GM19438 (cell line): ENCODE measurements around the gene CTNNA2.

Source experiments
- ATAC-seq: cut with Tn5 transposase; IDR thresholded peaks from one replicate; pipeline ENCODE4 v1.9.1; 2021; ENCODE audit warnings: low read depth; ENCODE audit not compliant: unreplicated experiment

Gene CTNNA2

DNA sequence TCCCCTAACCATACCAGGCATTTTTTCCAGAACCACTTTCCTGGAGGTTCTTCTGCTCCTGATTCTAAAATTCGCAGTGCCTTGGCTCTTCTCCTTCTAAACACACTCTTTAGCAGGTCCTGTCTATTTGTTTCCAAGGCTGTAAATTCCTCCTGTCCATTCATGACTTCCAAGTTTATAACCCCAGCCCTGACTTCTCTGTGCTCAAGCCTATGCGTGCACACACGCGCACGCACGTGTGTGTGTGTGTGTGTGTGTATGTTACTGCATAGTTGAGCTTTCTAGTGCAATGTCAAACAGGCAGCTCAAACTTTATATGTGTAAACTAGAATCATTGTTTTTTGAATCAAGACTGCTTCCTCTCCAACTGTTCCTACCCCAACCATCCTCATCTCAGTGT, 454.0 kb downstream of the CTNNA2 start:
- no peak for ATAC-seq

DNA sequence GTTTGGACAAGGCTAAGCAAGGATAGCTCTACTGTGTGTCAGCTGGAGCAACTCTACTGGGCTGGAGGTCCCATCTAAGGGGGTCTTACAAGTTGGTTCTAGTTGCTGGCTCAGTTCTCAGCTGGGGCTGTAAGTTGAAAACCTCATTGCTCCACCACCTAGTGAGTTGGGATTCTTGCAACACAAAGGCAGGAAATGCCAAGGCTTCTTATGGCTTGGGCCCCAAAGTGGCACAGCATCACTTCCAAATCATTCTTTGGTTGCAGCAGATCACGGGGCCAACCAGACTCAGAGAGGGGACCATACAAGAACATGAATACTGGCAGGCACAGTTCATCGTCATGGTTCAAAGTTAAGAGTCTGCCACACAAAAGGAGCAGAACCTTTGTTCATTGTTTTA, 459.0 kb downstream of the CTNNA2 start:
- ATAC-seq: no peak

DNA sequence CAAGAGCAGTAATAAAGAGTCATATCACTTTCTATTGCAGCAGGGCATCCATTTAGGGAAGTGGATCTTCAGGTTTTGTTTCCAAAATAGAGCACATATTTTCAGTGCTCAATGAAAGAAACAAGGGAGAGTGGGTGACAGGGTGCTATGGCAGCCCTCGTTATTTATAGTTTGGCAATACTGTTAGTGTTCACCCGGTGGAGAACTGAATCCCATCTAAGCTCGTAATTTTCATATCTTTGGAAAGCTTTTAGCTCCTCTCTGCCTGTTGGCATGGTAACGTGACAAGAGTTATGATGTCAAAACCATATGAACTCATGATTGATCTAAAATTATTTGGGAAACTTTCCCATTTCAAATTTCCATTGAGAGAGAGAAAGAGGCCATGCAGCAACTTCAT, 459.8 kb downstream of the CTNNA2 start:
- no peak for ATAC-seq

DNA sequence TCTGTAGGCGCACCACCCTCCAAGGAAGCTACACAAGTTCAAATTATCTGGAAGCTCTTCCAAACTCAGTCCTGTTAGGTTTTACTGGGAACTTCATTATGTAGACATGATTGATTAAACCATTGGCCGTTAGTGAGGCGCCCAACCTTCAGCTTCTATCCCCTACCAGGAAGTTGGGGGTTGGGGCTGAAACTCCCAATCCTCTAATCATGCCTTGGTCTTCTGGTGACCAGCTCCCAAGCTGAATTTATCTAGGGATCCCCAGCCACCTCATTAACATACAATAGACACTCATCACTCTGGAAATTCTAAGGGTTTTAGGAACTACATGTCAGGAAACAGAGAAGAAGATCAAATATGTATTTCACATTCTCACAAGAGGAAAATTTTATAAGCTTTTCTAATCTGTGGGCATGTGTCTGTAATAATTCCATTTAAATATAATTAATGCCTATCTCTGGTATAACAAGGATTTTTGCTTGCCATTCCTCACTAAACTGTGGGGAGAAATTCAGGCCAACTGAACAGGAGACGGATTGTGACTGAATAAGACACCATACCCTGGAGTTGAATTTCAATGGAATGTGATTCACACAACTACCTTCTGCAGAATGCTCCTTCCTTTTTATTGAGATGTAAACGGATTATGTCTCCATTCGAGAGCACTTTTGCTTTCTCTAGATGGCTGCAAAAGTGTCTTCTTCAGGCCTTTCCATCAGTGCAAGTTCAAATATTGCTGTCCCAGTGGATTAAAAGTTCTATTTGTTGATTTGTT, 463.1 kb downstream of the CTNNA2 start:
- ATAC-seq: no peak

DNA sequence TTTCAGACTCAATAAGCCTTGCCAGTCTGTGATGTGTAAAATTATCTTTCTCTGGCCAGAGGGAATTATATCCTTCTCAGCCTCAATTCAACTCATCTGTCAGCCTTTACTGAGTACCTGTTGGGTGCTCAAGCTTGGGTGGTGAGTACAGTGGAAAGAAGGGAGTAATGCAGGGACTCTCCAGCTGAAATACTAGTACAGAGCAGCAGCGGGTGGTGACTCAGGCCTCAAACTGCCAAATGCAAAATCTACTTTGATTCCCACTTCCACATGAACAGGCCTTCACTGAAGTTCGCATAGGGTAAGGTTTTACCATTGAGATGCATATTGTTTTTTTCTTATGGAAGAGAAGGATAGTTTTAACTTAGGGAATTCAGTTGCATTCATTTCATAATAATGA, 464.9 kb downstream of the CTNNA2 start:
- ATAC-seq: no peak

DNA sequence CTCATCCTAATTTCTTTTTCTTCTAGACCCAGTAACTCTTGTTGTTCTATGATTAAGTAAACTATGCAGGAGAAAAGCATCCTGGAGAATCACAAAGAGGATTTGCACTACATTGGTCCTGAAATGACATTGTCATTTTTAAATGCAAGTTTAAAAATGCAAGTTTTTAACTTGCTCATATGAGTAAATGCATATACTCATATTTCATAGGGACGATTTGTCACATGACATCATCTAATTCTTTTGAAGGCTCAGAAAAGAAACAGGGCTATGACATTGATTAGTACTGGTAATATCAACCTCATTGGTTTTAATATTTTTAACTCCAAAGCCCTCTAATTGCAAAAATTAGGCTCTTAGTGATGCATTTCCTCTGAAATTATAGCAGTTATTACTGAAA, 467.3 kb downstream of the CTNNA2 start:
- no peak for ATAC-seq

DNA sequence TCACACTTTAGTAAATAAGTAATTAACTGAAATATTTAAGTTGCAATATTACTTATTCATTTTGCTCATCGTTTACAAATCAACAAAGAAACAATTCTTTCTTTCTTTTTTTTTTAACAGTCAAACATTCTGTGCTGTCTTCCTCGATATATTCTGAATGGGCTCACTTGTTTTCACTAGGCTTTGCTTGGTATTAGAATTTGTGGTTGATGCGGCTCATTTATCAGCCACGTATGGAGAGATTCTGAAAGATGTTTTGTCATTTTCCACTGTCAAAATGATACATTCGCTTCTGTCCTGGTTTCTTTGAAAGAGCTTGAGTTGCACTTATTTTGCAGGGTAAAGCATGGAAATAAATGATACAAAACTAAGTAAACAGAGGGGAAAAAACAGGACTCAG, 468.0 kb downstream of the CTNNA2 start:
- ATAC-seq: no peak

DNA sequence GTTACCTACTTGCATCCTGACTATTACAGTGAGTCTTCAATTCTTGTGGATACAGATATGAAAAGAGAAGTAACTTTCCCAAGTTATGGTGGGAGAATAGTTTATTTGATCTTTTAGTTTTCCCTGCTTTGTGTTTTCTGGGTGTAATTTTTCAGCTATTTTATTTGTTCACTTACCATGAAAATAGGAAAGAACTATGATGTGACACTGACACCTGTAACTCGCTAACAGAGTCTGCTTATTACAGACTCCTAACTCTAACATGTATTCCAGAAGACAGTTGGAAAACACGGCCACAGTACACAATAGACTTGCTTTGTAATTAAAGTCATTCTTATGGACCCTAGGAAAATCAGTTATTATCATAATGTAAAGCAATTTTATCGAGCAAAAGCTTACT, 468.5 kb downstream of the CTNNA2 start:
- ATAC-seq: no peak

DNA sequence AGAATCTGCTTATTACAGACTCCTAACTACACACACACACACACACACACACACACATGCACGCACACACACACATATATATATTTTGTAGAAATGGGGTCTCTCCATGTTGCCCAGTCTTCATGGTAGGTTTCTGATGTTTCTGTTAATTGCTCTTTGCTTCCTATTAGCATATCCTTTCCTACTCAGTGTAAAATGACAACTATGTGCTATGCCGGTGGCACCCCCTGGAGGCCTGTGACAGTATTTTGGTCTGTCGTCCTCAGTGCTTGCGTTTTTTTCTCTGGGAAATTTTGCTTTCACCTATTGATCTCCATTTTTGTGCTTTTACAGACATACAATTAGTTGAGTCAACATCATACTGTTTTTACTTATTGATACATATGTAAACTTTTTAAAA, 469.6 kb downstream of the CTNNA2 start:
- ATAC-seq: no peak

DNA sequence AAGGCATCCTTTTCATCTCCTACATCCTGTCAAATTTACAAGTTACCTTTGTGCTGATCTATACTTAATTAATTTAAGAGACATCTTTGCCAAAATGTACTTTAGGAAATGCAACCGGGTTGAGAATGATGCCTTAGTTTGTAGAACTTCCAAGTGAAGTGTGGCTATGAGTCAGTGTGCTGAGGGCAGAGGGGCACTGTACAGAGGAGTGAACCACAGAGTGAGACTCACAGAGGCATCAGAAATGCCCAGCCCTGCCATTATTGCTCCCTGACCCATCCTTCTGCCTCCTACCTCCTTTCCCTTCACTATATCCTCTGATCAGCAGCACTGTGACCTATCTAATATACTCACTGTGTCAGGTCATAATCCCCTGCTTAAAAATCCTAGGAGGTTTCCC, 471.6 kb downstream of the CTNNA2 start:
- ATAC-seq: no peak

DNA sequence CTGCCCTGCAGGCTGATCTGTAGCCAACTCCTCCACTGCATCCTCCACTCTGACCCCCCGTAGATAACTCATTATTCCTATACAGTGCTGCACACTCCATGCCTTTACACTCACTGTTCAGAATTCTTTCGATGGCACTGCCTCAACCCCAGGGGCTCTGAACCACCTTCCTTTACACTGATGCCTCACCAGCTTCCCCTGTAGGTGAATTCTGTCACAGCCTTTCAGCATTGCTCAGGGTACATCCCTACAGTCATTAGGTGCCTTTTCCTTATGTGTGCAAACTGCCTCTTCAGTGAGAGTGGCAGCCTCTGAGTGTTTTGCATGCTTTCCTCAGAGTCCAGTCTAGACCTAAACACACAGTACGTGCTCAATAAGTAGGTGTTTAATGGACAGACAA, 472.3 kb downstream of the CTNNA2 start:
- ATAC-seq: no peak

DNA sequence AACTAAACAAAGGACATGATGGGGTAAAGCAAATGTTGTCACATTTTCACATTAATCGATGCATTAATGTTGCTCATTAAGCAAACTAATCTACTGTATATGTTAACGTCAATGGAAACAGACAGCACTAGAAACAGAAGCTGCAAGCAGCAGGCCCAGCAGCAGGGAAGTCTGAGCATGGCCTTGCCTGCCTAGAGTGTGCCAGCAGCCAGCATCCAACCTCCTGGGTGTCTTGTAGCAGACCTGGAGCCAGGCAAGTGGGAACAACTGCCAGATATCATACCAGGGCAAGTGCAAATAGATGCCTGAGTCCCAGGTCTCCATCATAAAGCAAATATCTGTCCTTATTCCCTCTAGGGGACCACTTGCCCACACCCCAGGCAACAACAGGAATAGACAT, 472.7 kb downstream of the CTNNA2 start:
- ATAC-seq: no peak

DNA sequence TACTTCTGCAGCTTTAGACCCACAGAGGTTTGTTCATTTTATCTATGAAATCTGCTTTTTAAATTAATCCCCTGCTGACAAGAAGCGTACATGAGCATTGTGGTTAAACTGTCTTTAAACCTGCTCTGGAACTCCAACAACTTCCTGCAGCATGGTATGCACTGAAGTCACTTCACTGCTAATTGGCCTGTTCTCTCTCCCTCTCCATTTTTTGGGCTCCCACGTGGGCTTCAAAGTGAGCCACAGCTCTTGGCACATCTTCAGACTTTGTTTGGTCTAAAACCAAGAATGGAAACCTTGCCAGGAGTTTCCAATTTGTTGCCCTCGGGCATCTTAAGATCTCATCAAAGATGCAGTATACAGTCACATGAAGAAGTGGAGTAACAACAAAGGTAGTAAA, 480.3 kb downstream of the CTNNA2 start:
- ATAC-seq: no peak

DNA sequence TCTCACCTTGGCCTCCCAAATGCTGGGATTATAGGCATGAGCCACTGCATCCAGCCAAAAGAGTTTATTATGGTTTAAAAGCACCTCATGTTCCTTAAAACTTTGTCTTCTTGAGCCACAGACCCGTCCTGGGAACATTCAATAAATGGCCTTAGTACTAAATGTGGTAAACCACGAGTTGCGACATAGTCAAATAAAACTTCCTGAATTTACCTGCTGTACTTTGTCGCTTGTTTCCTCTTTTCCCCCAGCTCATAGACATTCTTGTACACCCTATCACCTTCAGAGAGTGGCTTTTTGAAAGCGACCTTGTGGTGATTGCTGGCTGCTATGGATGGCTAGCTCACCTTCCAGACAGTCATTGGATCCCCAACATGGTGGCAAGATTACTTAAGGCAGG, 481.3 kb downstream of the CTNNA2 start:
- ATAC-seq: no peak

DNA sequence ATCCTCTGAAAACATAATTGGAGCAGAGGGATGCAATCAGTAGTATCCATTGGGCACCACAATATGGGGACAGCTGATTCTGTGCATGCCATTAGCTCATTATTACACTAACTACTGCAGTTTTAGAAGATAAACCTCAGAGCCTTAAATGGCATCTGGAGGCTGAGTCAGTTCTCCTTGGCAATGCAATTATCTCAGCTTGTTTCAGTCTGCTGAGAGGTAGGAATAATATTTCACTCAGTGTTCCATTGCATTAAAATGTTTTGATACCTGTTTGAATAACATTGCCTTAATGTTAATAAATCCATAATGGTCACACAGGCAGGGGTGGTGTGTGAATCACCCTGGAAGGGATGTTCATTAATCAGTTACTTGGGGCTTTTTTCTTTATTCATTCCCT, 482.1 kb downstream of the CTNNA2 start:
- no peak for ATAC-seq

DNA sequence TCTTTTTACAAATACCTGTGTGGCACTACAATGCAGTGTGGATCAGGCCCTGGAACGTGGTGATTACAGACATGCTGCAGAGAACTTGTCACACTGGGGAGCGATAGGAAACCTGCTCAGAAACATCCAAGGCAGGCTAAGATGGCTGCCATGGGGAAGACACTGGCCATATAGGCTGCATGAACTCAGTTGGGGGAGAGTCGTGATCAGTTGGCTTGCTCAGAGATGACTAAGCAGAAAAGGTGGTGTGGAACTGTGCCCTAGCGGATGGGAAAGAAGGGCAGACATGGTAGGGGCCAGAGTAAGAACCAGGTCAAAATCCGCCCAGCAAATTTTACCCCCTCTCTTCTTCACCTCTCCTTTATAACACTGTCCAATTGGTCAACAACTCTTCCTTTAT, 483.9 kb downstream of the CTNNA2 start:
- no peak for ATAC-seq

DNA sequence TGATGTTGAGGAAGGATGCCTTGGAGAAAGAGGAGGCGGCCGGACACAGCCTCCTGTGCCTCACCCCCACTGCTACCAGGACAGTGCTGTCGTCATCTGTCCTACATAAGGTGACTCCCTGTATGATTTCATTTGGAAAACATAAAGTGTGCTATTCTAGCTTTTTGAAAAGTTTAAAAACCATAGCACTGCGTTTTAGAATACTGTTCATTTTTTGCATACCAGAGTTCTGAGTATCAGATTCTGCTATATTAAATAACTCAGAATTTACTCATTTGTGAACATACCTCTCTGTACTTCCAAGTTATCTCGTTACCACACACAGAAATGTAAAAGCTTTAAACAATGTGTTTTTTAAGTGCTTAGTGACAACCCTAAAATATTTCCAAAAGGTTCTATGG, 488.9 kb downstream of the CTNNA2 start:
- ATAC-seq: no peak

DNA sequence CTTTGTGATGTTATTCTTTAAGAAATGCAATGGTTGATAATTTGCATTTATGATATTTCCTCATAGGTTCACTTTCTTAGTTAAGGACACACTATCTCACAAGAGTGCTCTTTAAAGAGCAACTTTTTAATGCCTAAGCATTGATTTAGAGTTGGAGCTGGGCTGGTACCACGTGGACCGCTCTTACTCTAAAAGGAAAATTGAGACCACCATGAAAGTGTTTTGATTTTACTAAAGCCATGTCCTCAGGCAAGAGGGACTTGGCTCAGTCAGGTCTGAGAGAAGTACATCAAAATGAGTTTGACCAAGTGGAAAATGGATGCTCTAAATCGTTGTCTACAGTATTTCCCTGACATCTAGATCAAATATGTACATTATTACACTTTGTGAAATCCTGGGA, 489.3 kb downstream of the CTNNA2 start:
- no peak for ATAC-seq

DNA sequence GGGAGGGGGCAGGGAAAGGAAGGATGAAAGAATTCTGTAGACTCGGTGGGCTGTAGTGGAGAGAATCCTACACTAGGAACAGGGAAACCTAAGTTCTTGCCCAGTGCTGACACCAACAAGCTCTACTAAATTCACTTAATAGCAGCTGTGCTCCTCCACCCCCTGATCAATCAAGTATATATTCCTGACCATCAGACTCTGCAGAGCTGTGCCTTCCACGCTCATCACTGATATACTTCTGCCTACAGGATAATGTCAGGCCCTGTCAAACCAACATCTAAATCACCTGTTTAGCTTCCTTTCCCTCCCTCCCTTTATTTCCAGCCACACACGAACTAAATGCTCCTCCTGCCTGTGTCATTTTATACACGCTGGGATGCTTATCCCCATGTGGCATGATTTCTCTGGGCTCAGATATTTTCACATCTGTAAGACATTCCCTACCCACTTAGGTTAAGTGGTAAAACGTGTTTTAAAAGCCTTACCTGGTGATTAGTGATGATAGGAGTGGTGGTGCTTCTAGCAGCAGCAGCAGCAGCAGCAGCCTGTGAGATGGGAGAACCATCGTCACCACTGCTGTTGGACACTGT, 489.8 kb downstream of the CTNNA2 start:
- ATAC-seq: no peak

DNA sequence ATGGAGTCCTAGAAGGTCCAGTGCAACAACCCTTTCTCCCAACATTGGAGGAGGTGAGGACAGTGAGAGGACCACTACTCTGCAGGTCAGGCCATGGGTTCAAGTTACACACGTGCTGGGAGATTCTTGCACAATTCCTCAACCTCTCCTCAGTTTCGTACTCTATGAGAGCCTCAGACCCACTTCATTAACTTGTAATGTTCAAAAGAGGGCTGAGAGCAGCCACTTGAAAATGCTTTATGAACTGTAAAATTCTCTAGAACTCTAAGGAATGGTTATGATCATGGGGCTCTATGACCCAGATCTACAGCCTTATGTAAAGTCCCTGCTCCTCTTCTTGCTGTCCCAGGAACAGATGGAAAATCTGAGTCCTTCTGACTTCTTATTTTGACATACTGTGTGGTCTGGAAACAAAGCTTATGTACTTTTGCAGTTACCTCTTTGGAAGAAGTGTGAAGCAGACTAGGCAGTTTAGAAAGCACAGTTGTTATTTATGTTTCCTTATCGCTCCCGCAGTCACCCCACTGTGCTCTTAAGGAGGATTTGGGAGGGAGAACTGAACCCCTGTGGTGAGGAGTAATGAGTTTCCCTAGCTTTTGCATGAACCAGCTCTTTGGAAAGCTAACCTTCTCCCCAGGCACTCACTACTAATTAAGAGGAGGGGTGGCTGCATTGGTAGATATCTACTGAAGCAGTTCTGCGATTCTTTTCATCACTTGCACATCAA, 495.1 kb downstream of the CTNNA2 start:
- no peak for ATAC-seq

DNA sequence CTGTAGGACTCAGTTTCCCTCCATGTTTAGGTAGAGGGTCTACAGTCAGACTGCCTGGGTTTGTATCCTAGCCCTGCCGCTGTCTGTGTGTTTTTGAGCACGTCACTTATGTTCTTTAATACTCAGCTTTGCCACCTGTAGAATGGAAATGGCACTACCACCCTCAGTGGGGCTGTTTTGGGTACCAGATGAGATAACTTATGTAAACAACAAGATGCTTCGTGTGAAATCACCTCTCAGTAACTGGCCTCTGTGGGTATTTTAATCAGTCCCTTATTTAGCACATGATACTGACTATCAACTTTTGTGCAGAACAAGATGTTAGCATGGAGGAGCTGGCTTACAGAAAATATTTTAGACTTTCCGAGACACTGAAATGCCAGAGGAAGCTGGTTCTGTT, 495.7 kb downstream of the CTNNA2 start:
- ATAC-seq: no peak

DNA sequence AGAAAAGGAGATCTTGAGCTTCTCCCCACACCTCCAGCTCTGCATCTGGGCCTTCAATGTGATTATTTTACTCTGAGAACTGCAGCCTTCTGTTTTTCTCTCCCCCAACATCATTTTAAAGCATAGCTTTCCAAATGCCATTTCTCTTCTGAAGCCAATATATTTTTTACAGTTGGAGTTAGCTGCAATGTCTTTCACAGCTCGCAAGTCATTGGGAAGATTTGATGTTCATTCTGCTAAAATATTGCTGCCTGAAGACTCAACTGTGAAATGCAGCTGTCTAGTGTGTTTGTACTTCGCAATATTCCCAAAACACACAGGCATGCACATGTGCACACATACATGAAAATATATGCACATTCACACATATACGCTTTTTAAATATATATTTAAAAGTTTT, 496.4 kb downstream of the CTNNA2 start:
- no peak for ATAC-seq
